SK-N-SH treated with all-trans-retinoic acid at 6 μM for 48 hours (cell line): ENCODE data around the gene DPYSL3.

ENCODE experiments used
- ATAC-seq: fragments of 200-7000 bp; cut with Tn5 transposase; 3 replicates; pipeline ENCODE4 v1.9.1; 2020; ENCODE audit warnings: mild to moderate bottlenecking, moderate library complexity
- ARNTL ChIP-seq: fragments of 450-650 bp; formaldehyde crosslinking; IDR thresholded peaks from 2 replicates; pipeline ENCODE4 v1.5.0; 2020; ENCODE audit warnings: low read depth, mild to moderate bottlenecking, moderate library complexity, borderline replicate concordance
- BACH2 ChIP-seq: fragments of 250-450 bp; sonication (Bioruptor Pico); IDR thresholded peaks from 2 replicates; pipeline ENCODE4 v1.9.0; 2021; ENCODE audit warnings: mild to moderate bottlenecking, borderline replicate concordance
- CSDC2 ChIP-seq: fragments of 250-450 bp; sonication (Bioruptor Pico); IDR thresholded peaks from 2 replicates; pipeline ENCODE4 v1.5.0; 2020; ENCODE audit warnings: mild to moderate bottlenecking, moderate library complexity
- ESRRG ChIP-seq: fragments of 250-450 bp; sonication (Bioruptor Pico); IDR thresholded peaks from 2 replicates; pipeline ENCODE4 v1.6.1; 2021; ENCODE audit warnings: mild to moderate bottlenecking
- GLIS3 ChIP-seq: fragments of 250-450 bp; sonication (Bioruptor Pico); IDR thresholded peaks from 2 replicates; pipeline ENCODE4 v1.5.0; 2020; ENCODE audit warnings: mild to moderate bottlenecking, moderate library complexity
- ISL1 ChIP-seq: fragments of 250-450 bp; sonication (Bioruptor Pico); IDR thresholded peaks from 2 replicates; pipeline ENCODE4 v2.1.2; 2022; ENCODE audit warnings: mild to moderate bottlenecking, moderate library complexity
- OSR1 ChIP-seq: fragments of 250-450 bp; sonication (Bioruptor Pico); IDR thresholded peaks from 2 replicates; pipeline ENCODE4 v1.8.0; 2022; ENCODE audit warnings: moderate library complexity, mild to moderate bottlenecking, inconsistent platforms
- POU6F1 ChIP-seq: fragments of 250-450 bp; sonication (Bioruptor Pico); IDR thresholded peaks from 2 replicates; pipeline ENCODE4 v1.8.0; 2021; ENCODE audit warnings: low read depth, mild to moderate bottlenecking, moderate library complexity, borderline replicate concordance
- PPARA ChIP-seq: fragments of 250-450 bp; sonication (Bioruptor Pico); IDR thresholded peaks from 2 replicates; pipeline ENCODE4 v1.5.0; 2020; ENCODE audit warnings: mild to moderate bottlenecking, borderline replicate concordance
- RARB ChIP-seq: fragments of 250-450 bp; sonication (Bioruptor Pico); IDR thresholded peaks from 2 replicates; pipeline ENCODE4 v1.8.0; 2021; ENCODE audit warnings: mild to moderate bottlenecking, moderate library complexity
- SNAI2 ChIP-seq: fragments of 250-450 bp; sonication (Bioruptor Pico); IDR thresholded peaks from 2 replicates; pipeline ENCODE4 v1.5.0; 2020; ENCODE audit warnings: mild to moderate bottlenecking, moderate library complexity
- TCF4 ChIP-seq: fragments of 250-450 bp; sonication (Bioruptor Pico); IDR thresholded peaks from 2 replicates; pipeline ENCODE4 v1.8.0; 2021; ENCODE audit warnings: mild to moderate bottlenecking, moderate library complexity, borderline replicate concordance
- TOX ChIP-seq: fragments of 250-450 bp; sonication (Bioruptor Pico); IDR thresholded peaks from 2 replicates; pipeline ENCODE4 v1.8.0; 2021; ENCODE audit warnings: mild to moderate bottlenecking, moderate library complexity, borderline replicate concordance
- TSHZ2 ChIP-seq: fragments of 250-450 bp; sonication (Bioruptor Pico); IDR thresholded peaks from 2 replicates; pipeline ENCODE4 v1.5.0; 2020; ENCODE audit warnings: mild to moderate bottlenecking, moderate library complexity
- ZC3H10 ChIP-seq: fragments of 250-450 bp; sonication (Bioruptor Pico); IDR thresholded peaks from 2 replicates; pipeline ENCODE4 v1.5.1; 2021; ENCODE audit warnings: mild to moderate bottlenecking, moderate library complexity
- ZFP3 ChIP-seq: fragments of 250-450 bp; sonication (Bioruptor Pico); IDR thresholded peaks from 2 replicates; pipeline ENCODE4 v1.5.0; 2020; ENCODE audit warnings: mild to moderate bottlenecking, moderate library complexity
- ZFP30 ChIP-seq: fragments of 450-650 bp; formaldehyde crosslinking; IDR thresholded peaks from 2 replicates; pipeline ENCODE4 v1.5.0; 2022; ENCODE audit warnings: mild to moderate bottlenecking, moderate library complexity
- ZNF565 ChIP-seq: fragments of 450-650 bp; formaldehyde crosslinking; conservative IDR thresholded peaks from 2 replicates; pipeline ENCODE4 v1.5.0; 2020; ENCODE audit warnings: low read depth, mild to moderate bottlenecking, moderate library complexity
- ZNF70 ChIP-seq: fragments of 450-650 bp; formaldehyde crosslinking; IDR thresholded peaks from 2 replicates; pipeline ENCODE4 v1.5.0; 2020; ENCODE audit warnings: mild to moderate bottlenecking, moderate library complexity
- ZNF8 ChIP-seq: fragments of 450-650 bp; formaldehyde crosslinking; IDR thresholded peaks from 2 replicates; pipeline ENCODE4 v1.5.0; 2020; ENCODE audit warnings: mild to moderate bottlenecking, moderate library complexity
- TF ChIP-seq, protein P1 (sequence below): fragments of 250-450 bp; sonication (Bioruptor Pico); IDR thresholded peaks from 2 replicates; pipeline ENCODE4 v1.5.1; 2021; ENCODE audit warnings: mild to moderate bottlenecking, moderate library complexity
- TF ChIP-seq, protein P2 (sequence below): fragments of 250-450 bp; sonication (Bioruptor Pico); IDR thresholded peaks from 2 replicates; pipeline ENCODE4 v1.8.0; 2020; ENCODE audit warnings: mild to moderate bottlenecking, moderate library complexity, borderline replicate concordance
- TF ChIP-seq, protein P3 (sequence below): fragments of 250-450 bp; sonication (Bioruptor Pico); IDR thresholded peaks from 2 replicates; pipeline ENCODE4 v1.5.1; 2020; ENCODE audit warnings: low read depth, mild to moderate bottlenecking, moderate library complexity

DPYSL3 gene

DNA sequence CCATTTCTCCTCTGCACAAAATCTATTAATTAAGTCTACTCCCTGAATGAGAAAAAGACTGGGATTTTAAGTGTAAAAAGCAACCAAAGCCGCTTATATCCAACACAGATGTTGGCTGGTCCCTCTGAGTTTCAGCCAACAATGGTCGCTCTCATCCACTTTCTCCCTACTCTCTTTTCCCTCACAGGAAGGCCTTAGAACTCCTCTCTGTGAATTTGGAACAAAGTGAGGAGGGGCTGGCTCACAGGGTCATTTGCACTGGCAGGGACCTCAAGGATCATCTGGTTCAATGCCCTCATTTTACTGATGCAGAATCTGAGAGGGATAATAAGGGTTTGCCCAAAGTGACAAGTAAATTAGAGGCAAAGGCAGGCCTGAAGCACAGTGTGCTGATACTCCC, 64.0 kb downstream of the DPYSL3 start:
- TF ChIP-seq TCF4 (CRISPR knock-in tag) (no peak), PPARA (CRISPR knock-in tag) (no peak), SNAI2 (no peak)
- ATAC-seq, result no peak

DNA sequence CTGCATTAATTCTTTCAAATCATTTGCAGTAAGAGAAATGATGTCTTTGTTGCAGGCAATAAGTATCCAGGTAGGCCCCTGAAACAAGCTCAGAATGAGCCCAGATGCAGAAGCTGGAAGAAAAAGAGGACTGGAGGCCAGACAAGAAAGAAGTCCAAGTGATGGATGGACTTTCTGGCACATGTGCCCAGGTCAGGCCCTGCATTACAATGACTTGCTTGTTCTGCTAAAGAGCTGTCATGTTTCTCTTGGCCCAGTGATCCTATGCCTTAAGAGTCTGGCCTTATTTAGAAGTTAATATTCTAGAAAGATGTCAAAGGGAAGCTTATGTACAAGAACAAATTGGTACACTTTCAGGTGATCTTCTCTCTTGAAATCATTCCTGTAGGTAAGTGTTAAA, 64.8 kb downstream of the DPYSL3 start:
- no peak for ATAC-seq
- TF ChIP-seq ZNF70 (CRISPR knock-in tag), result no peak
- no peak for TF ChIP-seq ESRRG (CRISPR knock-in tag)
- no peak for TF ChIP-seq TCF4 (CRISPR knock-in tag)
- no peak for TF ChIP-seq RARB (CRISPR knock-in tag)
- no peak for TF ChIP-seq ARNTL (CRISPR knock-in tag)
- TF ChIP-seq ZNF565 (CRISPR knock-in tag), result no peak
- TF ChIP-seq CSDC2, result no peak
- TF ChIP-seq BACH2 (CRISPR knock-in tag), result no peak
- TF ChIP-seq, protein P1, sequence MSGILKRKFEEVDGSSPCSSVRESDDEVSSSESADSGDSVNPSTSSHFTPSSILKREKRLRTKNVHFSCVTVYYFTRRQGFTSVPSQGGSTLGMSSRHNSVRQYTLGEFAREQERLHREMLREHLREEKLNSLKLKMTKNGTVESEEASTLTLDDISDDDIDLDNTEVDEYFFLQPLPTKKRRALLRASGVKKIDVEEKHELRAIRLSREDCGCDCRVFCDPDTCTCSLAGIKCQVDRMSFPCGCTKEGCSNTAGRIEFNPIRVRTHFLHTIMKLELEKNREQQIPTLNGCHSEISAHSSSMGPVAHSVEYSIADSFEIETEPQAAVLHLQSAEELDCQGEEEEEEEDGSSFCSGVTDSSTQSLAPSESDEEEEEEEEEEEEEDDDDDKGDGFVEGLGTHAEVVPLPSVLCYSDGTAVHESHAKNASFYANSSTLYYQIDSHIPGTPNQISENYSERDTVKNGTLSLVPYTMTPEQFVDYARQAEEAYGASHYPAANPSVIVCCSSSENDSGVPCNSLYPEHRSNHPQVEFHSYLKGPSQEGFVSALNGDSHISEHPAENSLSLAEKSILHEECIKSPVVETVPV (CRISPR knock-in tag), result no peak
- no peak for TF ChIP-seq ZFP30 (CRISPR knock-in tag)
- no peak for TF ChIP-seq OSR1 (CRISPR knock-in tag)
- no peak for TF ChIP-seq ZC3H10
- TF ChIP-seq, protein P2, sequence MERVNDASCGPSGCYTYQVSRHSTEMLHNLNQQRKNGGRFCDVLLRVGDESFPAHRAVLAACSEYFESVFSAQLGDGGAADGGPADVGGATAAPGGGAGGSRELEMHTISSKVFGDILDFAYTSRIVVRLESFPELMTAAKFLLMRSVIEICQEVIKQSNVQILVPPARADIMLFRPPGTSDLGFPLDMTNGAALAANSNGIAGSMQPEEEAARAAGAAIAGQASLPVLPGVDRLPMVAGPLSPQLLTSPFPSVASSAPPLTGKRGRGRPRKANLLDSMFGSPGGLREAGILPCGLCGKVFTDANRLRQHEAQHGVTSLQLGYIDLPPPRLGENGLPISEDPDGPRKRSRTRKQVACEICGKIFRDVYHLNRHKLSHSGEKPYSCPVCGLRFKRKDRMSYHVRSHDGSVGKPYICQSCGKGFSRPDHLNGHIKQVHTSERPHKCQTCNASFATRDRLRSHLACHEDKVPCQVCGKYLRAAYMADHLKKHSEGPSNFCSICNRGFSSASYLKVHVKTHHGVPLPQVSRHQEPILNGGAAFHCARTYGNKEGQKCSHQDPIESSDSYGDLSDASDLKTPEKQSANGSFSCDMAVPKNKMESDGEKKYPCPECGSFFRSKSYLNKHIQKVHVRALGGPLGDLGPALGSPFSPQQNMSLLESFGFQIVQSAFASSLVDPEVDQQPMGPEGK (CRISPR knock-in tag), result no peak
- TF ChIP-seq TSHZ2 (CRISPR knock-in tag), result no peak
- TF ChIP-seq, protein P3, sequence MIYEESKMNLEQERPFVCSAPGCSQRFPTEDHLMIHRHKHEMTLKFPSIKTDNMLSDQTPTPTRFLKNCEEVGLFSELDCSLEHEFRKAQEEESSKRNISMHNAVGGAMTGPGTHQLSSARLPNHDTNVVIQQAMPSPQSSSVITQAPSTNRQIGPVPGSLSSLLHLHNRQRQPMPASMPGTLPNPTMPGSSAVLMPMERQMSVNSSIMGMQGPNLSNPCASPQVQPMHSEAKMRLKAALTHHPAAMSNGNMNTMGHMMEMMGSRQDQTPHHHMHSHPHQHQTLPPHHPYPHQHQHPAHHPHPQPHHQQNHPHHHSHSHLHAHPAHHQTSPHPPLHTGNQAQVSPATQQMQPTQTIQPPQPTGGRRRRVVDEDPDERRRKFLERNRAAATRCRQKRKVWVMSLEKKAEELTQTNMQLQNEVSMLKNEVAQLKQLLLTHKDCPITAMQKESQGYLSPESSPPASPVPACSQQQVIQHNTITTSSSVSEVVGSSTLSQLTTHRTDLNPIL (CRISPR knock-in tag), result no peak
- TF ChIP-seq TOX (CRISPR knock-in tag), result no peak
- TF ChIP-seq GLIS3 (CRISPR knock-in tag), result no peak
- TF ChIP-seq ZNF8 (CRISPR knock-in tag), result no peak
- no peak for TF ChIP-seq ISL1 (CRISPR knock-in tag)
- no peak for TF ChIP-seq POU6F1 (CRISPR knock-in tag)
- TF ChIP-seq, all 23 proteins: peak for 0

DNA sequence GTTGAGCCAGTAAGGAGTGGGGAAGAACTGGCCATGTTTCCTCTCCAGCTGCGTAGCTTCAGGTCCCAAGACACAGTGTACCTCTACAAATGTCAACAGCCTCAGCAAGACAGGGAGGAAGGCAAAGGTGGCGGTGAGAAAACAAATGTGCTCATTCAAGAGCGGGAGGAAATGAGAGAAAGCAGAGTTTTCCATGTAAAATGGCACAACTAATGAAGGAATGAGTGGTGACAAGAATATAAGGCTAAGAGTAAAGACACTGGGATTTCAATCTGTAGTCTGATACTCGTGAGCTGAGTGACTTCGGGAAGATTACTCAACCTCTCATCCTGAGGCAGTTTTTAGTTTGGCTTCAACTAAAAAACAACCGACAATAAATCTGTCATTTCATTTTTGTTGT, 67.6 kb downstream of the DPYSL3 start:
- no peak for ATAC-seq
- no peak for TF ChIP-seq TSHZ2 (CRISPR knock-in tag)
- TF ChIP-seq, protein P3 (CRISPR knock-in tag), result no peak
- no peak for TF ChIP-seq ZC3H10
- no peak for TF ChIP-seq ZNF70 (CRISPR knock-in tag)
- no peak for TF ChIP-seq PPARA (CRISPR knock-in tag)
- TF ChIP-seq ZFP30 (CRISPR knock-in tag), result no peak
- no peak for TF ChIP-seq TOX (CRISPR knock-in tag)
- no peak for TF ChIP-seq ZNF565 (CRISPR knock-in tag)
- TF ChIP-seq RARB (CRISPR knock-in tag), result no peak
- TF ChIP-seq ZFP3 (CRISPR knock-in tag), result no peak
- TF ChIP-seq OSR1 (CRISPR knock-in tag), result no peak
- no peak for TF ChIP-seq SNAI2
- TF ChIP-seq TCF4 (CRISPR knock-in tag), result no peak
- TF ChIP-seq ESRRG (CRISPR knock-in tag), result no peak
